ENCODE results near the gene STX7. TPM values are rescaled to one million over a fixed set of nuclear protein-coding genes. Genes with fewer than 3 reads are reported as not detected.
A peak's percentile ranks its signal among the peaks of the same experiment; 100 is the strongest.

STX7 gene
- total RNA-seq, 1 experiment from 2014 or later = 41.0 TPM

DNA sequence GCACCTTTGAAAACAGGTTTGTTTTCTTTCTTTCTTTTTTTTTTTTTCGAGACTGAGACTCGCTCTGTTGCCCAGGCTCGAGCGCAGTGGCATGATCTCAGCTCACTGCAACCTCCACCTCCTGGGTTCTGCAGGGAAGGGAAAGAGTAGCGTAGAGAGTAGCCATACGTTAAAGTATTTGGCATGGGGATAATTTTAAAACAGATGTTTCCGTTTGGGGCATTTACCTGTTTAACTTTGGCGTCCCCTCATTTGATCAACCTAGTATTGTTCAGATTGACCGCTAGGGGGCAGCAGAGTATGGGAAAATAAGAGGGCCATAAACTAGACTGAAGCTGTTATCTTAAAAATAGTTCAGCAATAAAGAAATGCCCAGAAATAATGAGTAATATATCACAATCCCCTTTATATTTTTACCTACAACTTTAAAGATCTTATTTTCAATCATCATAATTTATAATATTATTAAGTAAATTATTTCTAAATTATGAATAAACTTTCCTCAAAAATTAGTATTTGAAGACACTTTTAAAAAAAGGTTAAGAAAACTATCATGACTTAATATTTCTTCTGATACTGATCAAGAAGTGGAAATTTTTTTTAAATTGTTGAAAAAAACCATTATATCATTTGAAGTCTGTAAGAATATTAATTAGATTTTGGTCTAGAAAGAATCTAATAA lies 17.5 kb upstream of the STX7 start:
- TF ChIP-seq CTCF (IDR thresholded peaks at IDR 0.05; ENCODE audit: insufficient read depth in 1 of 2, low read depth in 1 of 2, low read length in 1 of 2, severe bottlenecking in 1 of 2, unreplicated experiment in 1 of 2) = peak; percentile 70 to 73
- Histone ChIP-seq H3K9me3 (no peaks in the 10 kb centered on the region), H3K27me3 (replicated peaks; ENCODE audit: control insufficient read depth, insufficient read depth, low read length) (no peaks in the 10 kb centered on the region), H3K4me1 (no peaks in the 10 kb centered on the region), H3K4me3 (ENCODE audit: low read depth, low read length) (peak overlapping the region; percentile 9; the same call in 1 of the 2 replicates), H3K36me3 (ENCODE audit: control insufficient read depth, insufficient read depth, low read length) (no peaks in the 10 kb centered on the region)
- Mint-ChIP-seq H3K4me1 (ENCODE audit: low read depth, unreplicated experiment) (no peaks in the 10 kb centered on the region), H3K4me3 (ENCODE audit: unreplicated experiment) (no peak overlapping the region), H3K9me3 (ENCODE audit: unreplicated experiment) (no peaks in the 10 kb centered on the region), H3K36me3 (ENCODE audit: insufficient read depth, unreplicated experiment) (no peaks in the 10 kb centered on the region), H3K27me3 (ENCODE audit: insufficient read depth, unreplicated experiment) (no peaks in the 10 kb centered on the region), H3K27ac (ENCODE audit: unreplicated experiment) (no peak overlapping the region)
- POLR2A ChIA-PET = no interaction called here
- intact Hi-C loops (cut with micrococcal nuclease; ENCODE audit: unreplicated experiment) = loop anchor here (1.0 to 10.0 kb wide), 7 partner anchors 64 to 292 kb away; no protein-coding TSS in a partner anchor
- CTCF ChIA-PET = interaction anchor here (0.6 to 1.2 kb wide), 8 partner anchors 10 to 237 kb away, joined by 3 to 23 read pairs (median 4); partner anchors contain the start of gene STX7
- BruUV-seq (replicated peaks) = no TSS peak
- DNase-seq = peak; percentile 57 to 72

DNA sequence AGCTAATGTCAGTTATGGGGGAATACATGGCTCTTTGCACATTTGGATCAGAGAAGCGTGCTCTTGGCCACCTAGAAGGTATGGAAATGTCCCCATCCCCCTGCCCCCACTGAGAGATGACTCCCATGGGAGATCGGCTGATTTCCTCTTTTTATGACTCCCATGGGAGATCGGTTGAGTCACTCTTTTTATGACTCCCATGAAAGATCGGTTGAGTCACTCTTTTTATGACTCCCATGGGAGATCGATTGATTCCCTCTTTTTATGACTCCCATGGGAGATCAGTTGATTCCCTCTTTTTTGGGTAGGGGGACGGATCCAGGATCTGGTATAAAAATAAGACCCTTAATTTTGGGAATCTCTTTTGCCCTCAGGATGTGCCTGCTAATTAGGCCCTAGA lies 14.9 kb upstream of the STX7 start:
- Histone ChIP-seq H3K27me3 (replicated peaks; ENCODE audit: control insufficient read depth, insufficient read depth, low read length) (no peaks in the 10 kb centered on the region), H3K4me1 (no peaks in the 10 kb centered on the region), H3K9me3 (no peaks in the 10 kb centered on the region), H3K36me3 (ENCODE audit: control insufficient read depth, insufficient read depth, low read length) (no peaks in the 10 kb centered on the region), H3K4me3 (ENCODE audit: low read depth, low read length) (no peak overlapping the region)
- Mint-ChIP-seq H3K9me3 (ENCODE audit: unreplicated experiment) (no peaks in the 10 kb centered on the region), H3K4me3 (ENCODE audit: unreplicated experiment) (no peak overlapping the region), H3K27me3 (ENCODE audit: insufficient read depth, unreplicated experiment) (no peaks in the 10 kb centered on the region), H3K36me3 (ENCODE audit: insufficient read depth, unreplicated experiment) (no peaks in the 10 kb centered on the region), H3K4me1 (ENCODE audit: low read depth, unreplicated experiment) (no peaks in the 10 kb centered on the region), H3K27ac (ENCODE audit: unreplicated experiment) (no peak overlapping the region)
- ChIA-PET POLR2A (no interaction called here), CTCF (no interaction called here)
- intact Hi-C loops (cut with micrococcal nuclease; ENCODE audit: unreplicated experiment) = no loop called here
- TF ChIP-seq CTCF (IDR thresholded peaks at IDR 0.05; ENCODE audit: insufficient read depth in 1 of 2, low read depth in 1 of 2, low read length in 1 of 2, severe bottlenecking in 1 of 2, unreplicated experiment in 1 of 2) = no peak
- BruUV-seq (replicated peaks) = no TSS peak
- DNase-seq = no peak

- no peaks in the 10 kb centered on the region for H3K27me3 ChIP-seq (replicated peaks; ENCODE audit: control insufficient read depth, insufficient read depth, low read length)
- H3K4me1 Mint-ChIP-seq (ENCODE audit: low read depth, unreplicated experiment) = no peaks in the 10 kb centered on the region
- no peak overlapping the region for H3K27ac Mint-ChIP-seq (ENCODE audit: unreplicated experiment)
- H3K9me3 ChIP-seq = no peaks in the 10 kb centered on the region
- no peaks in the 10 kb centered on the region for H3K27me3 Mint-ChIP-seq (ENCODE audit: insufficient read depth, unreplicated experiment)
- no peaks in the 10 kb centered on the region for H3K36me3 ChIP-seq (ENCODE audit: control insufficient read depth, insufficient read depth, low read length)
- no peaks in the 10 kb centered on the region for H3K9me3 Mint-ChIP-seq (ENCODE audit: unreplicated experiment)
- ChIA-PET POLR2A (no interaction called here), CTCF (interaction anchor here (0.6 kb wide), 1 partner anchor 189 kb away, joined by 3 read pairs; no protein-coding TSS in a partner anchor)
- intact Hi-C loops (cut with micrococcal nuclease; ENCODE audit: unreplicated experiment) = no loop called here
- H3K36me3 Mint-ChIP-seq (ENCODE audit: insufficient read depth, unreplicated experiment) = no peaks in the 10 kb centered on the region
- no peak for DNase-seq
- H3K4me3 Mint-ChIP-seq (ENCODE audit: unreplicated experiment) = no peak overlapping the region
- no TSS peak for BruUV-seq (replicated peaks)
- no peaks in the 10 kb centered on the region for H3K4me1 ChIP-seq
- no peak for TF ChIP-seq CTCF (IDR thresholded peaks at IDR 0.05; ENCODE audit: insufficient read depth in 1 of 2, low read depth in 1 of 2, low read length in 1 of 2, severe bottlenecking in 1 of 2, unreplicated experiment in 1 of 2)
- H3K4me3 ChIP-seq (ENCODE audit: low read depth, low read length) = no peak overlapping the region
Measured at GRCh38 chr6:132526461-132526860, 13.5 kb upstream of the STX7 start.
